GM12865 (cell line): ENCODE data around the gene RAB11FIP4.

Experiments
- DNase-seq: peaks from one replicate; pipeline ENCODE4 v3.0.0; 2010; ENCODE audit warnings: low read depth
- H3K4me3 ChIP-seq: 2 replicates; pipeline ENCODE4 v1.5.1; 2011; ENCODE audit warnings: mild to moderate bottlenecking, low read depth, low read length, control low read depth
- TF ChIP-seq, protein P1 (sequence below): IDR thresholded peaks from 2 replicates; pipeline ENCODE4 v1.5.1; 2011; ENCODE audit warnings: low read length, control low read depth, low read depth, inconsistent platforms; ENCODE audit not compliant: insufficient read depth; ENCODE audit errors: missing control alignments

Gene RAB11FIP4

DNA sequence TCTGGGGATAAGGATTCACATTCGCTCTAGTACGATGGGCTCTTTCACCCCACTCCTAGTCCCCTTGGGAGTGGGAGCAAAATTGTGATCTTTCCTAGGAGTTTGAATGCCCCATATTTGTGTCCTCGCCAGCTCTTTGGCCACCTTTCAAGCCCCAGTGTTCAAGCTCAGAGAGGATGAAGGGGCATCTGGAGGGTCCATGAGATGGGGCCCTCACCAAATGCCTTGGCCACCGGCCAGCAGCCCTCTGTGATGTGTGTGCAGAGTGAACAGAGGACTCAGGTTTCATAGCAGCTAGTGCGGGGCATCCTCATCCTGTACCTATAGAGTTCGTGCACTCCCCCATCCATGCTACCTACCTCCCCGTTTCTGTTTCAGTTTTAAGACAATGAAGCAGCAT lies 140.6 kb downstream of the RAB11FIP4 start:
- TF ChIP-seq, protein P1, sequence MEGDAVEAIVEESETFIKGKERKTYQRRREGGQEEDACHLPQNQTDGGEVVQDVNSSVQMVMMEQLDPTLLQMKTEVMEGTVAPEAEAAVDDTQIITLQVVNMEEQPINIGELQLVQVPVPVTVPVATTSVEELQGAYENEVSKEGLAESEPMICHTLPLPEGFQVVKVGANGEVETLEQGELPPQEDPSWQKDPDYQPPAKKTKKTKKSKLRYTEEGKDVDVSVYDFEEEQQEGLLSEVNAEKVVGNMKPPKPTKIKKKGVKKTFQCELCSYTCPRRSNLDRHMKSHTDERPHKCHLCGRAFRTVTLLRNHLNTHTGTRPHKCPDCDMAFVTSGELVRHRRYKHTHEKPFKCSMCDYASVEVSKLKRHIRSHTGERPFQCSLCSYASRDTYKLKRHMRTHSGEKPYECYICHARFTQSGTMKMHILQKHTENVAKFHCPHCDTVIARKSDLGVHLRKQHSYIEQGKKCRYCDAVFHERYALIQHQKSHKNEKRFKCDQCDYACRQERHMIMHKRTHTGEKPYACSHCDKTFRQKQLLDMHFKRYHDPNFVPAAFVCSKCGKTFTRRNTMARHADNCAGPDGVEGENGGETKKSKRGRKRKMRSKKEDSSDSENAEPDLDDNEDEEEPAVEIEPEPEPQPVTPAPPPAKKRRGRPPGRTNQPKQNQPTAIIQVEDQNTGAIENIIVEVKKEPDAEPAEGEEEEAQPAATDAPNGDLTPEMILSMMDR, result no peak
- no peak for DNase-seq
- H3K4me3 ChIP-seq, result no peak overlapping the region

DNA sequence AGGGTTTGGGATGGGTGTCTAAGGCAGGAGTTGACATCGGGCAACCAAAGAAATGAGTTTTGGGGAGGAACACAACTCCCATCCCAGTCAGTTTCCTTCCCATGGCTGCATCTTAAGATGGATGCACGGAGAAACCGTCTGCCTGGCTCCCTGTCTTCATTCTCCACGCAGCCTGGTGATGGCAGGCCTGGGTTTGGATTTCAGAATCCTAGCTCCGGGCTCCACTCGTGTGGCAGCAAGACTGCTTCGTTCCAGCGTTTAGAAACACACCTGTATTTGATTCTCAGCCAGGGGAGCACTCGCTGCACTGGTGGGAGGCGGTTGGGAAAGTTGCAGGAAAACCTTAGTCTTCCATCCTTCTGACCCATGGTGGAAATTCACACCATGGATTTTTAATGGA lies 141.1 kb downstream of the RAB11FIP4 start:
- DNase-seq, result no peak
- TF ChIP-seq, protein P1, result no peak
- H3K4me3 ChIP-seq, result no peak overlapping the region

DNA sequence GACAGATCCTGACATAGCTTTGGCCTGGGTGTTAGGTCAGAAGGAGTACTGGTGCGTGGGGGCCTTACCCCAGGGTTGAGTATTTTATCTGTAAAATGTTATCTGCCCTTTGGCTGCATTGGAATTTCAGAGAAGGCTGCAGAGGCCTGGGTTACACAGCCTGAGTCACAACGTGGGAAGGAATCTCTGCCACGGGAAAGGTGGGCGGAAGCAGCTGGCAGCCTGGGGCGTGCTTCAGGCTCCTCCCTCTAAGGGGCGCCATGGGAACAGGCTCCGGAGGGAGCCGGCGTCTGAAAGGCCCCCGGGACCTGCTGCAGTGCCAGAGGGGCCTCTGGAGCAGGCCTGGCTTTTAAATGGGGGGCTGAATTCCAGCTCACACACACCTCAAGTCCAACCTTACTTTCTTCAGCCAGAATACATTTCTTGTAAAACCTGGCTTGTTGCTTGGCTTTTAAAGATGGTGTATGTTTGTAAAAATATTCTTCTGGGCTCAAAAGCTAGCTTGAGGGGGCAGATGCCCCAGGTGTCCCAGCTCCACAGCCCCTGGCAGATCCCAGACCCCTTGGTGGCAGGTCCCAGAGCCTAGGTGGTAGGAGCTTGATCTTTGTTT lies 142.2 kb downstream of the RAB11FIP4 start:
- DNase-seq, result no peak
- no peak overlapping the region for H3K4me3 ChIP-seq

DNA sequence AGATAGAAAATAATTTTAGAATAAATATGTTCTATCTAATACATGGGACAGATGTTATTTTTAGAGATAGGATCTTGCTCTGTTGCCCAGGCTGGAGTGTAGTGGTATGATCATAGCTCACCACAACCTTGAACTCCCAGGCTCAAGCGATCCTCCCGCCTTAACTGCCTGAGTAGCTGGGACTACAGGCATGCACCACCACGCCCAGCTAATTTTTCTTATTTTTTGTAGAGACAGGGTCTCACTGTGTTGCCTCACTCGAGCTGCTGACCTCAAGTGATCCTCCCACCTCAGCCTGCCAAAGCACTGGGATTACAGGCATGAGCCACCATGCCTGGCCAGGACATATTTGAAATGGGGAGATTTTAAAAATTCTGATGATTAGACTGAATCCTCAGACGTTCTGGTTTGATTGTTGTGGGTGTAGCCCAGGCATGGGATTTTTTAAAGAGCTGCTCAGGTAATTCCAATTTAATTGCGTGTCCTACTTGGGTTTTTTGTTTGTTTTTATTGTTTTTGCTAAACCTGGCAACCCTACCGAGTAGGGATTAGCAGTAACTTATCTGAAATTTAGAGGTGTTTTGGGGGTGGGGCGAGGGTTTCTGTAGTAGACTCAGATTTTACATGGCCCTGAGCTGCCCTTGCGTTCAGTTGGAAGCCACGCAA lies 142.9 kb downstream of the RAB11FIP4 start:
- no peak overlapping the region for H3K4me3 ChIP-seq
- TF ChIP-seq, protein P1, result no peak
- DNase-seq, result no peak

More for the DNA sequence above, 142.2 kb downstream of the RAB11FIP4 start:
- TF ChIP-seq, protein P1, result peak; percentile 22

DNA sequence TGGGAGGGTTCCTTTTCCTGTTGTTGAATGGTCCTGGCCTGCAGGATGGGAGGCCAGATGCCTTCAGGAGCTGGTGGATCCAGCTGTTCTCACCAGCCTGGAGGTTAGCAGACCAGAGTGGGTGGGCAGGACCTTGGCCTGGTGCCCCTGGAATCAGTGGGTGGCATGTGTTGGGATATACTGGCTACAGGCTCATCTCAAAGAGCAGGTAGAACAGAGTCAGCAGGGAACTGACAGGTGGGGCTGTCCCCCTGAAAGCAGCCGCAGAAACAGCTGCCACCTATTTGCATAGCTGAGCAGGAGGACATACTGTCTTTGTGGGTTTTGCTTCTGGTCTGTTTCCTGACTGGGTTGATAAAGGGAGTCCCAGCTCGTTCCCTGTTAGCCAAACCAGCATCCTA lies 144.1 kb downstream of the RAB11FIP4 start:
- no peak overlapping the region for H3K4me3 ChIP-seq
- TF ChIP-seq, protein P1, result no peak
- peak; percentile 88 for DNase-seq

DNA sequence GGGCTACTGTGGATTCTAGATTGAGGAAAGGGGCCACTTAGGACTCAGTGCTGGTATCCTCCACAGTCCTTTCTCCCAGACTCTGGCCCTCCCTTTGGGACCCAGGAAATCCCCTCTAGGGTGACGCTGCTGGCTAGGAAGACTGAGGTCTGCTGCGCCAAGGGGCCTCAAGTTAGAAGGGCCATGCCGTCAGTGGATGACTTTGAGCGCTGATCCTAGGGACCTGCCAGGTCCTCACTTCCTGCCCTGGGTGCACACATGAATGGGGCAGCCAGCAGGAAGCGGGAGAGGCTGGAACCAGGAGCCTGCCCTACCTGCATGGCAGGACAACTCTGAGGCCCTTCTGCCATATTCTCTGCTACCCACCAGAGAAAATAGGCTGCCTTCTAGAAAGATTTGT lies 145.0 kb downstream of the RAB11FIP4 start:
- TF ChIP-seq, protein P1, result no peak
- H3K4me3 ChIP-seq, result no peak overlapping the region
- DNase-seq, result no peak
